Upper lobe of left lung (tissue), 6 donors: ENCODE results near the gene SCFD2. TPM values are rescaled to one million over a fixed set of nuclear protein-coding genes. Genes with fewer than 3 reads are reported as not detected.

Experiments
- ATAC-seq, 2 donors: fragments of 200-7000 bp; cut with Tn5 transposase; one replicate each; pipeline ENCODE4 v1.9.1; 2022; ENCODE audit warnings: mild to moderate bottlenecking in 2 of 2, moderate library complexity in 2 of 2; ENCODE audit not compliant: low FRiP score in 2 of 2
- DNase-seq, 2 donors: peaks; one replicate each; pipeline ENCODE4 v3.0.0-alpha.2; 2019 to 2020
- H3K27ac ChIP-seq, 4 donors: fragments of 200-600 bp; sonication (generic); one replicate each; pipeline ENCODE4 v1.5.1; 2016 to 2019
- H3K27me3 ChIP-seq, 4 donors: fragments of 200-600 bp; sonication (generic); one replicate each; pipeline ENCODE4 v1.5.1; 2017 to 2019
- H3K36me3 ChIP-seq, 4 donors: fragments of 200-600 bp; sonication (generic); one replicate each; pipeline ENCODE4 v1.5.1; 2016 to 2019
- H3K4me1 ChIP-seq, 4 donors: fragments of 200-600 bp; sonication (generic); one replicate each; pipeline ENCODE4 v1.5.1; 2018 to 2019
- H3K4me3 ChIP-seq, 4 donors: fragments of 200-600 bp; sonication (generic); one replicate each; pipeline ENCODE4 v1.5.1; 2017 to 2019; ENCODE audit warnings: mild to moderate bottlenecking in 2 of 4, moderate library complexity in 1 of 4
- H3K9me3 ChIP-seq, 4 donors: fragments of 200-600 bp; sonication (generic); one replicate each; pipeline ENCODE4 v1.5.1; 2018 to 2019
- EP300 ChIP-seq, 4 donors: sonication (generic); formaldehyde crosslinking; IDR thresholded peaks; one replicate each; pipeline ENCODE4 v1.5.1; 2017; ENCODE audit warnings: antibody characterized with exemption in 4 of 4, control low read depth in 2 of 4
- POLR2A ChIP-seq, 4 donors: fragments of 450-650 bp; IDR thresholded peaks; one replicate each; pipeline ENCODE4 v1.5.1; 2016 to 2017; ENCODE audit warnings: antibody characterized with exemption in 4 of 4, mild to moderate bottlenecking in 2 of 4
- POLR2AphosphoS5 ChIP-seq, 2 donors: sonication (generic); formaldehyde crosslinking; IDR thresholded peaks; one replicate each; pipeline ENCODE4 v1.5.1; 2017; ENCODE audit warnings: antibody characterized with exemption in 2 of 2
- WGBS, 2 donors: methylation state at CpG; one replicate each; pipeline ENCODE4 v1.1.5; 2017 to 2018; 5-methylcytosine and 5-hydroxymethylcytosine counted together
- total RNA-seq, 6 donors: library from RNA; depleted of rRNA in 4 of 6; stranded (reverse); fragments of >200 nt in 4 of 6; gene quantifications; one replicate each; pipeline versions ENCODE4 v1.1.0 to v1.2.1, GENCODE V29; 2016 to 2021
- TF ChIP-seq, protein P1 (sequence below), 6 experiments: fragments of 450-650 bp in 4 of 6; fragments of 200-600 bp in 2 of 6; sonication (generic) in 2 of 6; IDR thresholded peaks; one replicate each; pipeline ENCODE4 v1.5.1; 2016 to 2019; ENCODE audit warnings: antibody characterized with exemption in 6 of 6
- donor health status: DM: no; HTN: no; CAD: no; lungs with moderate emphysema.
- donor health status: DM: no; HTN: yes; CAD: no; lungs with severe emphysema.

The SCFD2 gene
- total RNA-seq, 6 donors from 2014 or later = 15.2 to 33.5 (median 20.0) TPM

DNA sequence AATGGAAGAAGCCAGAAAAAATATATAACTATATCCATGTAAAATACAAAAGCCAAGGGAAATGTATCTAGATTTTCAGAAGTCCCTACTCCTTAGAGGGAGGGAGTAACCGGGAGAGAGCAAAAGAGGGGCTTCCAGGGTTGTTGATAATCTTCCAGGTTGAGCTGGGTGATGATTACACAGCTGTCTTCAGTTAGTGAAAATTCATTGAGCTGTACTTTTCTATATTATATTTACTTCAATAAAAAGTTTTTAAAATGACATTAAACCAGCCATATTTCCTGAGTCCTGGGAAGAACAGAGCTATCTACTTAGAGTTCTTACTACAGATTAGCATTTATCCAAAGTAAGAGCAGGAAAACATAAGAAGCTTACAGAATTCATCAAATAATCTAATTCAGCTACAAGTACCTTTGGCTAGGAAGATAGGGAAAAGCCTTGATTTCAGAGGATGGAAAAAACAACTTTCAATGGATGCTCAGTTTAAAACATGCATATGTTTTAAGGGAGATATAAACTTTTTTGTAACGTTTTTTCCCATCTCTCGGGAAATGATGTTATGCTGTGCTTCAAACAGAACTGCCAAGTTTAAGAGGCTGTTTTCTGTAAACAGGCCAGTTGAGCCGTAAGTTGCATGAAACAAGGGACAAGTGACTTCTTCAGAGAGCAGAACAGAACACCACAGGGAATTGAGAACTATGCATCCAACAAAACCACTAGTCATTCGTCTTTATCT is 204.6 kb downstream of the SCFD2 start:
- Histone ChIP-seq H3K27ac (no peak overlapping the region), H3K27me3 (no peaks in the 10 kb centered on the region), H3K36me3 (no peaks in the 10 kb centered on the region), H3K4me3 (no peak overlapping the region), H3K4me1 (no peaks in the 10 kb centered on the region), H3K9me3 (no peaks in the 10 kb centered on the region)
- WGBS, 2 donors = 66 to 79% methylated on average over 5 of the region's 5 CpGs
- no peak for ATAC-seq
- no peak for DNase-seq
- TF ChIP-seq POLR2A (IDR thresholded peaks at IDR 0.05) = no peak
- TF ChIP-seq POLR2AphosphoS5 (IDR thresholded peaks at IDR 0.05) = no peak
- no peak for TF ChIP-seq EP300 (IDR thresholded peaks at IDR 0.05)
- TF ChIP-seq, protein P1, sequence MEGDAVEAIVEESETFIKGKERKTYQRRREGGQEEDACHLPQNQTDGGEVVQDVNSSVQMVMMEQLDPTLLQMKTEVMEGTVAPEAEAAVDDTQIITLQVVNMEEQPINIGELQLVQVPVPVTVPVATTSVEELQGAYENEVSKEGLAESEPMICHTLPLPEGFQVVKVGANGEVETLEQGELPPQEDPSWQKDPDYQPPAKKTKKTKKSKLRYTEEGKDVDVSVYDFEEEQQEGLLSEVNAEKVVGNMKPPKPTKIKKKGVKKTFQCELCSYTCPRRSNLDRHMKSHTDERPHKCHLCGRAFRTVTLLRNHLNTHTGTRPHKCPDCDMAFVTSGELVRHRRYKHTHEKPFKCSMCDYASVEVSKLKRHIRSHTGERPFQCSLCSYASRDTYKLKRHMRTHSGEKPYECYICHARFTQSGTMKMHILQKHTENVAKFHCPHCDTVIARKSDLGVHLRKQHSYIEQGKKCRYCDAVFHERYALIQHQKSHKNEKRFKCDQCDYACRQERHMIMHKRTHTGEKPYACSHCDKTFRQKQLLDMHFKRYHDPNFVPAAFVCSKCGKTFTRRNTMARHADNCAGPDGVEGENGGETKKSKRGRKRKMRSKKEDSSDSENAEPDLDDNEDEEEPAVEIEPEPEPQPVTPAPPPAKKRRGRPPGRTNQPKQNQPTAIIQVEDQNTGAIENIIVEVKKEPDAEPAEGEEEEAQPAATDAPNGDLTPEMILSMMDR (IDR thresholded peaks at IDR 0.05) = no peak

DNA sequence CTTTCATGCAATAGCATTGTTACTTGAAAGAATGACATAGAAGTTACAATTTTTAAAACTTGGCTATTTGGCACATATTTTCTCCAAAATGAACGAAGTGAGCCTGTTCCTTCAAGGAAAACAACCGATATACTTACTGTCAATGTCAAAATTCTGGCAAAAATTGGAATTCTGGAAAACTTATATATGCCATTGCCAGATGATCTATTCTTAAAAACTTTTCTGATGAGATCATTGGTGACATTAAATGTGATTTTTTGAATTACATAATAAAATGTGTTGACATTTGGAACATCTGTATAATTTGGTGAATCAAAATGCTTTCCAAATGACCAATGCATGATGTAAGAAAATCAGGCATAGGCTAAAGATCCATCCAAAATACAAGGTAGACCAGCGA is 209.0 kb downstream of the SCFD2 start:
- H3K36me3 ChIP-seq = no peaks in the 10 kb centered on the region
- no peak for ATAC-seq
- DNase-seq = no peak
- no peaks in the 10 kb centered on the region for H3K27me3 ChIP-seq
- TF ChIP-seq, protein P1 (IDR thresholded peaks at IDR 0.05) = no peak
- TF ChIP-seq POLR2AphosphoS5 (IDR thresholded peaks at IDR 0.05) (no peak), POLR2A (IDR thresholded peaks at IDR 0.05) (no peak), EP300 (IDR thresholded peaks at IDR 0.05) (no peak)
- H3K4me1 ChIP-seq = no peaks in the 10 kb centered on the region
- WGBS, 2 donors = 81 to 88% methylated on average over 3 of the region's 3 CpGs
- no peak overlapping the region for H3K4me3 ChIP-seq
- H3K9me3 ChIP-seq = no peaks in the 10 kb centered on the region
- H3K27ac ChIP-seq = no peak overlapping the region

GRCh38 chr4:53152467-53152866 is 213.4 kb downstream of the SCFD2 start:
- WGBS, 2 donors = 95 to 98% methylated on average over 2 of the region's 2 CpGs
- no peaks in the 10 kb centered on the region for H3K36me3 ChIP-seq
- no peaks in the 10 kb centered on the region for H3K27me3 ChIP-seq
- ATAC-seq (no peak), DNase-seq (no peak)
- no peaks in the 10 kb centered on the region for H3K9me3 ChIP-seq
- H3K27ac ChIP-seq = no peak overlapping the region
- TF ChIP-seq POLR2AphosphoS5 (IDR thresholded peaks at IDR 0.05) (no peak), POLR2A (IDR thresholded peaks at IDR 0.05) (no peak), EP300 (IDR thresholded peaks at IDR 0.05) (no peak)
- TF ChIP-seq, protein P1 (IDR thresholded peaks at IDR 0.05) = no peak
- no peak overlapping the region for H3K4me3 ChIP-seq
- H3K4me1 ChIP-seq = peaks cover 0 to 3% (median 1%) of the 10 kb centered on the region in 4 donors

GRCh38 chr4:53151489-53151788 is 214.4 kb downstream of the SCFD2 start:
- Histone ChIP-seq H3K27ac (no peak overlapping the region), H3K27me3 (no peaks in the 10 kb centered on the region), H3K4me1 (peaks cover 0 to 5% (median 2%) of the 10 kb centered on the region in 4 donors), H3K4me3 (no peak overlapping the region), H3K9me3 (no peaks in the 10 kb centered on the region), H3K36me3 (no peaks in the 10 kb centered on the region)
- no peak for TF ChIP-seq EP300 (IDR thresholded peaks at IDR 0.05)
- no peak for TF ChIP-seq POLR2AphosphoS5 (IDR thresholded peaks at IDR 0.05)
- no peak for TF ChIP-seq POLR2A (IDR thresholded peaks at IDR 0.05)
- TF ChIP-seq, protein P1 (IDR thresholded peaks at IDR 0.05) = no peak
- no peak for ATAC-seq
- WGBS, 2 donors = 80 to 83% methylated on average over 3 of the region's 3 CpGs
- no peak for DNase-seq
